ENCODE measurements around the gene MAP3K4. TPM values are rescaled to one million over a fixed set of nuclear protein-coding genes. Genes with fewer than 3 reads are reported as not detected.
"Not testable (repeated sequence)": the region's sequence is repeated elsewhere in the genome, so short reads cannot be mapped to it uniquely, and the experiment has no call there.

Gene MAP3K4
- total RNA-seq, 1 donor = 31.1 TPM

DNA sequence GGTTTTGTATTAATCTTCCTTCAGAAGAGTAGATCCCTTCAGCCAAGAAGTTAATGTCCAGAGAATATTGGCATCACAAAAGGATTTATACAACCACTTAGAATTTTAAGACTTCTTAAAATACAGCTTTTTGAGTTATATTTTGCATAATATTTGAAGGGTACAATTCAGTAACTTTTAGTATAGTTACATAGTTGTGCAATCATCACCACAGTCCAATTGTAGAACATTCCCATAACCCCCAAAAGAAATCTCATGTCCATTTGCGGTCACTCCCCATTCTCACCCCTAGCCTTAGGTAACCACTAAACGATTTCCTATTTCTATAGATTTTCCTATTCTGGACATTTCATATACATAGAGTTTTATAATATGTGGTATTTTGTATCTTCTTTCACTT, 126.4 kb downstream of the MAP3K4 start:
- DNase-seq (ENCODE audit: insufficient read length, low spot score, missing footprints) = no peak
- peaks cover 54% of the 10 kb centered on the region for H3K36me3 ChIP-seq (ENCODE audit: insufficient read depth, low read length)
- H3K4me2 ChIP-seq (ENCODE audit: insufficient read depth, low read length) = no peak overlapping the region
- TF ChIP-seq, protein P1, sequence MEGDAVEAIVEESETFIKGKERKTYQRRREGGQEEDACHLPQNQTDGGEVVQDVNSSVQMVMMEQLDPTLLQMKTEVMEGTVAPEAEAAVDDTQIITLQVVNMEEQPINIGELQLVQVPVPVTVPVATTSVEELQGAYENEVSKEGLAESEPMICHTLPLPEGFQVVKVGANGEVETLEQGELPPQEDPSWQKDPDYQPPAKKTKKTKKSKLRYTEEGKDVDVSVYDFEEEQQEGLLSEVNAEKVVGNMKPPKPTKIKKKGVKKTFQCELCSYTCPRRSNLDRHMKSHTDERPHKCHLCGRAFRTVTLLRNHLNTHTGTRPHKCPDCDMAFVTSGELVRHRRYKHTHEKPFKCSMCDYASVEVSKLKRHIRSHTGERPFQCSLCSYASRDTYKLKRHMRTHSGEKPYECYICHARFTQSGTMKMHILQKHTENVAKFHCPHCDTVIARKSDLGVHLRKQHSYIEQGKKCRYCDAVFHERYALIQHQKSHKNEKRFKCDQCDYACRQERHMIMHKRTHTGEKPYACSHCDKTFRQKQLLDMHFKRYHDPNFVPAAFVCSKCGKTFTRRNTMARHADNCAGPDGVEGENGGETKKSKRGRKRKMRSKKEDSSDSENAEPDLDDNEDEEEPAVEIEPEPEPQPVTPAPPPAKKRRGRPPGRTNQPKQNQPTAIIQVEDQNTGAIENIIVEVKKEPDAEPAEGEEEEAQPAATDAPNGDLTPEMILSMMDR (IDR thresholded peaks at IDR 0.05; ENCODE audit: extremely low read depth, low read depth, low read length) = no peak
- H3K79me2 ChIP-seq (ENCODE audit: insufficient read depth, low read length) = no peaks in the 10 kb centered on the region
- no peaks in the 10 kb centered on the region for H4K20me1 ChIP-seq (ENCODE audit: insufficient read depth, low read length)
- no peak overlapping the region for H3K4me3 ChIP-seq (ENCODE audit: insufficient read depth, low read length)
- H3K27ac ChIP-seq (ENCODE audit: low read depth, low read length) = no peak overlapping the region
- H3K9me3 ChIP-seq (ENCODE audit: low read depth, low read length) = no peaks in the 10 kb centered on the region
- no peaks in the 10 kb centered on the region for H3K4me1 ChIP-seq (ENCODE audit: insufficient read depth, low read length)
- H2AFZ ChIP-seq (ENCODE audit: low read length) = no peak overlapping the region
- H3K27me3 ChIP-seq (ENCODE audit: insufficient read depth, low read length) = no peaks in the 10 kb centered on the region

DNA sequence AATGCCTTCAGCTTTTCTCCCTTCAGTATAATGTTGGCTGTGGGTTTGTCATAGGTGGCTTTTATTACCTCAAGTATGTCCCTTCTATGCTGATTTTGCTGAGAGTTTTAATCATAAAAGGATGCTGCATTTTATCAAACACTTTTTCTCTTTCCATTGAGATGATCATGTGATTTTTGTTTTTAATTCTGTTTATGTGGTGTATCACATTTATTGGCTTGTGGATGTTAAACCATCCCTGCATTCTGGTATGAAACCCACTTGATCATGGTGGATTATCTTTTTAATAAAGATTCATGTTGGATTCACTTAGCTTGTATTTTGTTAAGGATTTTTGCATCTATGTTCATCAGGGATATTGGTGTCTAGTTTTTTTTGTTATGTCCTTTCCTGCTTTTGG, 131.8 kb downstream of the MAP3K4 start:
- not testable (repeated sequence) for DNase-seq (ENCODE audit: insufficient read length, low spot score, missing footprints); H3K27ac ChIP-seq (ENCODE audit: low read depth, low read length); H4K20me1 ChIP-seq (ENCODE audit: insufficient read depth, low read length); H3K4me1 ChIP-seq (ENCODE audit: insufficient read depth, low read length); H3K9me3 ChIP-seq (ENCODE audit: low read depth, low read length); H2AFZ ChIP-seq (ENCODE audit: low read length); H3K79me2 ChIP-seq (ENCODE audit: insufficient read depth, low read length); H3K4me3 ChIP-seq (ENCODE audit: insufficient read depth, low read length); H3K27me3 ChIP-seq (ENCODE audit: insufficient read depth, low read length); H3K4me2 ChIP-seq (ENCODE audit: insufficient read depth, low read length)
- peaks cover 13% of the 10 kb centered on the region for H3K36me3 ChIP-seq (ENCODE audit: insufficient read depth, low read length)

DNA sequence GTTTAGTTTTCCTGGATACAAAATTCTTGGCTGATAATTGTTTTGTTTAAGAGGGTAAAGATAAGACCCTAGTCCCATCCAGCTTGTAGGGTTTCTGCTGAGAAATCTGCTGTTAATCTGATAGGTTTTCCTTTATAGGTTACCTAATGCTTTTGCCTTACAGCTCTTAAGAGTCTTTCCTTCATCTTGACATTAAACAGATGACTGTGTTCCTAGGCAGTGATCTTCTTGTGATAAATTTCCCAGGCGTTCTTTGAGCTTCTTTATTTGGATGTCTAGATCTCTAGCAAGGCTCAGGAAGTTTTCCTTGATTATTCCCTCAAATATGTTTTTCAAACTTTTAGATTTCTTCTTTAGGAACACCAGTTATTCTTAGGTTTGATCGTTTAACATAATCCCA, 134.0 kb downstream of the MAP3K4 start:
- H4K20me1 ChIP-seq (ENCODE audit: insufficient read depth, low read length) = no peaks in the 10 kb centered on the region
- DNase-seq (ENCODE audit: insufficient read length, low spot score, missing footprints) = no peak
- no peak overlapping the region for H3K4me2 ChIP-seq (ENCODE audit: insufficient read depth, low read length)
- peaks cover 9% of the 10 kb centered on the region for H3K36me3 ChIP-seq (ENCODE audit: insufficient read depth, low read length)
- peaks cover 7% of the 10 kb centered on the region for H3K4me1 ChIP-seq (ENCODE audit: insufficient read depth, low read length)
- no peak overlapping the region for H3K27ac ChIP-seq (ENCODE audit: low read depth, low read length)
- no peak overlapping the region for H2AFZ ChIP-seq (ENCODE audit: low read length)
- H3K9me3 ChIP-seq (ENCODE audit: low read depth, low read length) = no peaks in the 10 kb centered on the region
- H3K4me3 ChIP-seq (ENCODE audit: insufficient read depth, low read length) = no peak overlapping the region
- no peaks in the 10 kb centered on the region for H3K79me2 ChIP-seq (ENCODE audit: insufficient read depth, low read length)
- TF ChIP-seq, protein P1 (IDR thresholded peaks at IDR 0.05; ENCODE audit: extremely low read depth, low read depth, low read length) = no peak
- H3K27me3 ChIP-seq (ENCODE audit: insufficient read depth, low read length) = no peaks in the 10 kb centered on the region

DNA sequence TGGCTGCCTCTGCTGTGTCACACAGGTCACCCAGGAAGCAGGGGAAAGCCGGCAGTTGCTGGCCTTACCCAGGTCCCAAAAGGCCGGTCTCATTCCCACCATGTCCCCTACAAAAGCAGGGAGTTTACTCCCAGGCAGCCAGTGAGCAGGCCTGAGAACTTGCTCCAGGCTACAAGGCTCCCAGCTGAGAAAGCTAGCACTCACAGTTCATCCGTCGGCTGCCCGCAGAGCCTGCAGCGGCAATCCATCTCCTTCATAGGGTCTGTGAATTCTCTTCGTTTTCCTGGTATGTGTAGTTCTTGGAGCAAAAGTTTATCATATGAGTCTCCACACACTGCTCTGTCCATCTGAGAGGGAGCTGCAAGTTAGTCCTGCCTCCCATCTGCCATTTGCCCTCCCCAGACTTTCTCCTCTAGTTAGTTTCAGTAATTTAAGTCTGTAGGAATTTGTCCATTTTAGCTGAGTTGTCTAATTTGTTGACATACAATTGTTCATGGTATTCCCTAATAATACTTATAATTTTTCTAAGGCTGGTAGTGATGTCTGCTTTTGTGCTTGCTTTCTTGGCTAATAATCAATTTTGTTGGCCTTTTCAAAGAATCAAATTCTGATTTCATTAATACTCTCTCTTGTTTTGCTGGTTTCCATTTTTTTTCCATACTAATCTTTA, 135.6 kb downstream of the MAP3K4 start:
- H3K4me1 ChIP-seq (ENCODE audit: insufficient read depth, low read length) = peaks cover 7% of the 10 kb centered on the region
- H3K36me3 ChIP-seq (ENCODE audit: insufficient read depth, low read length) = peaks cover 9% of the 10 kb centered on the region
- H2AFZ ChIP-seq (ENCODE audit: low read length) = no peak overlapping the region
- TF ChIP-seq, protein P1 (IDR thresholded peaks at IDR 0.05; ENCODE audit: extremely low read depth, low read depth, low read length) = no peak
- no peaks in the 10 kb centered on the region for H3K79me2 ChIP-seq (ENCODE audit: insufficient read depth, low read length)
- H3K4me2 ChIP-seq (ENCODE audit: insufficient read depth, low read length) = no peak overlapping the region
- H3K9me3 ChIP-seq (ENCODE audit: low read depth, low read length) = no peaks in the 10 kb centered on the region
- no peak overlapping the region for H3K4me3 ChIP-seq (ENCODE audit: insufficient read depth, low read length)
- H3K27me3 ChIP-seq (ENCODE audit: insufficient read depth, low read length) = no peaks in the 10 kb centered on the region
- H4K20me1 ChIP-seq (ENCODE audit: insufficient read depth, low read length) = no peaks in the 10 kb centered on the region
- DNase-seq (ENCODE audit: insufficient read length, low spot score, missing footprints) = no peak
- H3K27ac ChIP-seq (ENCODE audit: low read depth, low read length) = peak overlapping the region; percentile 87

All from osteoblast (primary cell).